ENCODE results near the gene CPA4. TPM values are rescaled to one million over a fixed set of nuclear protein-coding genes. Genes with fewer than 3 reads are reported as not detected.

Gene CPA4
- total RNA-seq, 2 experiments from 2014 or later: not detected

DNA sequence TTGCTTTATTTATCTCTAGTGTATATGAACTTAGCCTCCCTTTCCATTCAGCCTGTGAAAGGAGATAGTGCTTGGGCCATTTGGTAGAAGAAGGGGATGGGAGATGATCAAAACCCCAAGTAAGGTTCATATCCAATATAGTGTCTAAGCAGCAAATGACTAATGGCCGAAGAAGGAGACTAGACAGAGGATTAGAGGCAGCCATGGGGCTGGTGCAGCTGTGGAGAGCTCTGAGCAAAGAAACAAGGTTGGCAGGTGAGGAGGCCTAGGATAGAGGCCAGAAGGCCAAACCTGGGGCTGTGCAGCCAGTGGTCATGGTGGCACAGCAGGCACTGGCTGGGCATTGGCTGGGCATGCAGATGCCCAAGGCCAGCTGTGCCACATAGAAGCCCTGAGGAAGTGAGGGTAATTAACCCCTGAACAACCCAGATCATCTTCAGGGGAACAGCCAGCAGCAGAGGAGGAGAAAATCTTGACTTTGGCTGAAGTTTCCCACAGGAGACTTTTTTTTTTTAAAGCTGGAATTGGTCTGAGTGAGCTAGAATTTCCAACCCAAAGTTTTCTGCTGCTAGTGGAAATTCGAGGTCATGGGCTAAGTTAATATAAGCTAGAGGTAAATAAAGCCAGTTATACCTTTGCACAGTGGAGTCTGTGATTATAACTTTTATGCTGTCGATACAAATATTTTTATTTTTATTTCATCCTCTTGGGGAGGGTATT, 77.0 kb downstream of the CPA4 start:
- ChIA-PET CTCF (ENCODE audit: unreplicated experiment) (no interaction called here), POLR2A (no interaction called here)
- Histone ChIP-seq H2AFZ (ENCODE audit: low read length) (no peak overlapping the region), H4K20me1 (ENCODE audit: insufficient read depth, low read length) (no peaks in the 10 kb centered on the region), H3K9me2 (ENCODE audit: insufficient read depth, low read length) (no peaks in the 10 kb centered on the region), H3K36me3 (ENCODE audit: insufficient read depth, low read length) (no peaks in the 10 kb centered on the region), H3K9me3 (ENCODE audit: low read length) (no peaks in the 10 kb centered on the region), H3K4me2 (ENCODE audit: low read length) (no peak overlapping the region), H3K4me1 (ENCODE audit: insufficient read depth, low read length, poor library complexity, severe bottlenecking) (no peaks in the 10 kb centered on the region), H3K27ac (ENCODE audit: low read depth, low read length, poor library complexity, severe bottlenecking) (no peak overlapping the region), H3K79me2 (ENCODE audit: insufficient read depth, low read depth, low read length) (no peaks in the 10 kb centered on the region), H3K4me3 (ENCODE audit: low read depth, low read length, poor library complexity, severe bottlenecking) (no peak overlapping the region)
- no TSS peak for BruUV-seq (replicated peaks)
- intact Hi-C loops (cut with micrococcal nuclease; ENCODE audit: unreplicated experiment): no loop called here
- DNase-seq (ENCODE audit: low spot score): no peak
- no peak for TF ChIP-seq CTCF (conservative IDR thresholded peaks at IDR 0.05; ENCODE audit: low read length)
- TF ChIP-seq EZH2phosphoT487 (IDR thresholded peaks at IDR 0.05; ENCODE audit: borderline replicate concordance, low read depth, low read length): no peak

GRCh38 chr7:130371046-130371445, 78.1 kb downstream of the CPA4 start:
- H4K20me1 ChIP-seq (ENCODE audit: insufficient read depth, low read length): no peaks in the 10 kb centered on the region
- intact Hi-C loops (cut with micrococcal nuclease; ENCODE audit: unreplicated experiment): no loop called here
- H3K27ac ChIP-seq (ENCODE audit: low read depth, low read length, poor library complexity, severe bottlenecking): no peak overlapping the region
- H3K4me3 ChIP-seq (ENCODE audit: low read depth, low read length, poor library complexity, severe bottlenecking): no peak overlapping the region
- ChIA-PET CTCF (ENCODE audit: unreplicated experiment) (no interaction called here), POLR2A (no interaction called here)
- H3K36me3 ChIP-seq (ENCODE audit: insufficient read depth, low read length): no peaks in the 10 kb centered on the region
- H2AFZ ChIP-seq (ENCODE audit: low read length): no peak overlapping the region
- H3K9me2 ChIP-seq (ENCODE audit: insufficient read depth, low read length): no peaks in the 10 kb centered on the region
- no peak overlapping the region for H3K4me2 ChIP-seq (ENCODE audit: low read length)
- TF ChIP-seq CTCF (conservative IDR thresholded peaks at IDR 0.05; ENCODE audit: low read length) (no peak), EZH2phosphoT487 (IDR thresholded peaks at IDR 0.05; ENCODE audit: borderline replicate concordance, low read depth, low read length) (no peak)
- no peak for DNase-seq (ENCODE audit: low spot score)
- H3K79me2 ChIP-seq (ENCODE audit: insufficient read depth, low read depth, low read length): no peaks in the 10 kb centered on the region
- no peaks in the 10 kb centered on the region for H3K4me1 ChIP-seq (ENCODE audit: insufficient read depth, low read length, poor library complexity, severe bottlenecking)
- BruUV-seq (replicated peaks): no TSS peak
- peaks cover 2% of the 10 kb centered on the region; the same call in 1 of the 2 replicates for H3K9me3 ChIP-seq (ENCODE audit: low read length)

DNA sequence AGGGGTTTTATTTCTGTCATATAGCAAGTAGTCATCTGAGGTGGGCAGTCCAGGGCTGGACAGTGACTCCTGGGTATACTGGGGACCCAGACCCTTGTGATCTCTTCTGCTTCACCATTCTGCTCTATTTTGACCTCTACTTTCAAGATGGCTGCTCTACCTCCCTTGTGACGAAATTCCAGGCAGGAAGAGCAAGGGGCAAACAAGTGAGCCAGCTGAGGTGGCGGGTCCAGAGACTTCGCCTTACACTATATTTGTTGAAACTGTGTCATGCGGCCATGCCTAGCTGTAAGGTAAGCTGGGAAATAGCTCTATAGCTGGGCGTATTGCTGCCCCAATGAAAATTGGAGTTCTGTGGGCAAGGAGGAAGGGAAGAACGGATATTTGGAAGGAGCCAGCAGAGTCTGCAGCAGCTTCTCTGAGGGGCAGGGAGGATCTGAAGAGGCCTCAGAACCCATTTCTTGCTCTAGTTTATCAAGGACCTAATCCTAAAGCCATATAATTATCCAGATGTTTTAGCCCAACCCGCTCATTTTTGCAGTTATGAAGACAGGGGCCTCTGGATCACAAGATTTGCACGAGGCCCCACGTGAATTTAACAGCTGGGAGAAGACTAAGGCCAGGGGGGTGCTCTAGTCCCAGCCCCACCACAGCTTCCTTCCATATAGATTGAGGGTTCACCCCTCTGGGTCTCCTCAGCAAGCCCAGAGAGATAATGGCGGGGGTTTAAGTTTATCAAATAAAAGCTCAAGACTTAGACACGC, 79.6 kb downstream of the CPA4 start:
- no peak for DNase-seq (ENCODE audit: low spot score)
- Histone ChIP-seq H2AFZ (ENCODE audit: low read length) (no peak overlapping the region), H3K36me3 (ENCODE audit: insufficient read depth, low read length) (no peaks in the 10 kb centered on the region), H3K27ac (ENCODE audit: low read depth, low read length, poor library complexity, severe bottlenecking) (no peak overlapping the region), H3K4me3 (ENCODE audit: low read depth, low read length, poor library complexity, severe bottlenecking) (no peak overlapping the region), H3K9me2 (ENCODE audit: insufficient read depth, low read length) (no peaks in the 10 kb centered on the region), H3K4me2 (ENCODE audit: low read length) (no peak overlapping the region), H4K20me1 (ENCODE audit: insufficient read depth, low read length) (no peaks in the 10 kb centered on the region), H3K79me2 (ENCODE audit: insufficient read depth, low read depth, low read length) (no peaks in the 10 kb centered on the region), H3K4me1 (ENCODE audit: insufficient read depth, low read length, poor library complexity, severe bottlenecking) (no peaks in the 10 kb centered on the region), H3K9me3 (ENCODE audit: low read length) (peaks cover 4% of the 10 kb centered on the region; the same call in 1 of the 2 replicates)
- CTCF ChIA-PET (ENCODE audit: unreplicated experiment): no interaction called here
- TF ChIP-seq CTCF (conservative IDR thresholded peaks at IDR 0.05; ENCODE audit: low read length) (no peak), EZH2phosphoT487 (IDR thresholded peaks at IDR 0.05; ENCODE audit: borderline replicate concordance, low read depth, low read length) (no peak)
- POLR2A ChIA-PET: interaction anchor here (0.6 kb wide), 1 partner anchor 134 kb away, joined by 4 read pairs; no protein-coding TSS in a partner anchor
- intact Hi-C loops (cut with micrococcal nuclease; ENCODE audit: unreplicated experiment): no loop called here
- BruUV-seq (replicated peaks): no TSS peak
